ENCODE data around the gene RPS14. TPM values are rescaled to one million over a fixed set of nuclear protein-coding genes. Genes with fewer than 3 reads are reported as not detected.

Gene RPS14
- total and polyA plus RNA-seq, 9 of the 15 experiments (the other 6 are each of a cell fraction or from before 2014, with no cell fraction given): 1,824 to 5,983 (median 3,017) TPM

GRCh38 chr5:150481972-150482406 is 32.5 kb upstream of the RPS14 start (continued):
- TF ChIP-seq ZBTB1 (CRISPR knock-in tag; IDR thresholded peaks at IDR 0.05; ENCODE audit: borderline replicate concordance, low read depth) (no peak), IRF1 (CRISPR knock-in tag; IDR thresholded peaks at IDR 0.05; ENCODE audit: borderline replicate concordance) (no peak), TCF3 (CRISPR knock-in tag; IDR thresholded peaks at IDR 0.05) (peak; percentile 97), SIX5 (IDR thresholded peaks at IDR 0.05; ENCODE audit: borderline replicate concordance in 1 of 2, insufficient read depth in 1 of 2, low read depth in 1 of 2, low read length in 2 of 2) (no peak), EGR1 (conservative IDR thresholded peaks at IDR 0.05) (no peak), ASH1L (IDR thresholded peaks at IDR 0.05; ENCODE audit: borderline replicate concordance, low read depth, partially characterized antibody) (no peak), DACH1 (IDR thresholded peaks at IDR 0.05; ENCODE audit: partially characterized antibody) (no peak), FOXO4 (CRISPR knock-in tag; IDR thresholded peaks at IDR 0.05) (no peak), MCM7 (IDR thresholded peaks at IDR 0.05) (no peak), CLOCK (CRISPR knock-in tag; IDR thresholded peaks at IDR 0.05; ENCODE audit: borderline replicate concordance) (no peak), BMI1 (IDR thresholded peaks at IDR 0.05; ENCODE audit: low read length) (no peak), GABPA (tag; conservative IDR thresholded peaks at IDR 0.05; ENCODE audit: low read depth) (no peak), SMARCB1 (IDR thresholded peaks at IDR 0.05; ENCODE audit: insufficient read length, low read depth) (no peak)
- TF ChIP-seq, protein P1, sequence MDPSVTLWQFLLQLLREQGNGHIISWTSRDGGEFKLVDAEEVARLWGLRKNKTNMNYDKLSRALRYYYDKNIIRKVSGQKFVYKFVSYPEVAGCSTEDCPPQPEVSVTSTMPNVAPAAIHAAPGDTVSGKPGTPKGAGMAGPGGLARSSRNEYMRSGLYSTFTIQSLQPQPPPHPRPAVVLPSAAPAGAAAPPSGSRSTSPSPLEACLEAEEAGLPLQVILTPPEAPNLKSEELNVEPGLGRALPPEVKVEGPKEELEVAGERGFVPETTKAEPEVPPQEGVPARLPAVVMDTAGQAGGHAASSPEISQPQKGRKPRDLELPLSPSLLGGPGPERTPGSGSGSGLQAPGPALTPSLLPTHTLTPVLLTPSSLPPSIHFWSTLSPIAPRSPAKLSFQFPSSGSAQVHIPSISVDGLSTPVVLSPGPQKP (CRISPR knock-in tag; IDR thresholded peaks at IDR 0.05): no peak
- TF ChIP-seq, protein P2, sequence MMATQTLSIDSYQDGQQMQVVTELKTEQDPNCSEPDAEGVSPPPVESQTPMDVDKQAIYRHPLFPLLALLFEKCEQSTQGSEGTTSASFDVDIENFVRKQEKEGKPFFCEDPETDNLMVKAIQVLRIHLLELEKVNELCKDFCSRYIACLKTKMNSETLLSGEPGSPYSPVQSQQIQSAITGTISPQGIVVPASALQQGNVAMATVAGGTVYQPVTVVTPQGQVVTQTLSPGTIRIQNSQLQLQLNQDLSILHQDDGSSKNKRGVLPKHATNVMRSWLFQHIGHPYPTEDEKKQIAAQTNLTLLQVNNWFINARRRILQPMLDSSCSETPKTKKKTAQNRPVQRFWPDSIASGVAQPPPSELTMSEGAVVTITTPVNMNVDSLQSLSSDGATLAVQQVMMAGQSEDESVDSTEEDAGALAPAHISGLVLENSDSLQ (IDR thresholded peaks at IDR 0.05): no peak; the same call in 1 of the 2 replicates
- TF ChIP-seq, protein P3, sequence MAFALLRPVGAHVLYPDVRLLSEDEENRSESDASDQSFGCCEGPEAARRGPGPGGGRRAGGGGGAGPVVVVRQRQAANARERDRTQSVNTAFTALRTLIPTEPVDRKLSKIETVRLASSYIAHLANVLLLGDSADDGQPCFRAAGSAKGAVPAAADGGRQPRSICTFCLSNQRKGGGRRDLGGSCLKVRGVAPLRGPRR (CRISPR knock-in tag; IDR thresholded peaks at IDR 0.05): no peak
